ENCODE results near the gene FILIP1L.

Gene FILIP1L

GRCh38 chr3:99918715-99919114 lies 195.6 kb downstream of the FILIP1L start:
- no peak for DNase-seq

GRCh38 chr3:99915906-99916432 lies 198.3 kb downstream of the FILIP1L start:
- DNase-seq: no peak

- DNase-seq: no peak
Measured at GRCh38 chr3:99911433-99911832, 202.9 kb downstream of the FILIP1L start.

DNA sequence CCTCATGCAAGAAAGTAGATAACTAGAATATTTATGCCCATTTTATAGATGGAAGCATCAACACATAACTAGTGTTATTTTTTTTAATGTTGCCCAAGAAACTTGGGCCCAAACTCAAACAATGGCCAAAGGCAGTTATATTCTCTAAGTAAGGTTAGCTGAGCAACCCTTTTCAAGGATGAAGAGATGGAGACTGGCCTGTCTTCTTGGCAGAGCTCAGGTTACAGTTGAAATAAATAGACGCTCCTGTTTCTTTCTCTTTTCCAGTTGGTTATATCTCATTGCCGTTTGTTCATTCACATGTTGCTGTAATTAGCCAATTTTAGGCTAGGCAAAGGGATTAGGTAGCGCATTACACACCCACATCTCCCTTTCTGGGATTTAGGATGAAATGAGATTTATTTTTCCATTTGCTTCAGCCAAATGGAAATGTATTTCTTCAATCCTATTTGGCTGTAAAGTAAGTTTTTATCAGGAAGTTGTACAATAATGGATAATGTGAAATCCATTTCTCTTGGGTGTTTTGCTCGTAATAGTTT lies 203.5 kb downstream of the FILIP1L start:
- DNase-seq: no peak

DNA sequence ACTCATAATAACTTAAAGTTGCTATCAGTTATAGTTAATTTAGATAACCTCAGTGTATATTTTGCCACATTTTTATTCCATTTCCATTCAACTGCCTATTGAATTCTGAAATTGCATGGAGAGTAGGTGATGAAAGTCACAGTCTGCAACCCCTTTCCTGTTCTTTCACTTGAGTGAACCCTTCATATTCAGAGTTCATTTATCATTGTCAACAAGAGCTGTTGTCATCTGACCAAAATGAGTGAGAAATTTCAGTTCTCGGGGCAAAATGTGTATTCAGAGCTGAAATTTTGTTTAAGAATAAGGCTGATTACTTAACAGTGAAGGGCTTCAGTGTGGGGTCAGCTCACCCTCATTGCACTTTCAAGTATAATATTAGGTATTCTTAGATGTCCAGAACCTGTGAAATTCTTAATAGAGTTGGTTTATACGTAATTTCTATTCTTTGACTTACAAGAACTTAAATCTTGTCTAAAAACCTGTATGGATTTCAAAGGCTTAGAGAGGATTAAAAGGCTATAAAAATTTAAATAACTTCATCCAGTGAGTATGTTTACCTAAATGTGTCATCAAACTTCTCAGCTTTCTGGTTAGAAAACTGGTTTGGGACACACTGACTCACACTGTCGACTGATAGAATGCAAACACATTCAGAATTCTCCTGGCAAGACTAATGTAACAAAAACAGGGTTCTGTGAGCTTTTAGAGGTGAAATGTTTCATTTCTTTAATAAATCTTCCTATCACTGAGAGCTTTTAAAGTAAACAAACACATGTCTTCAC lies 204.4 kb downstream of the FILIP1L start:
- DNase-seq: no peak

DNA sequence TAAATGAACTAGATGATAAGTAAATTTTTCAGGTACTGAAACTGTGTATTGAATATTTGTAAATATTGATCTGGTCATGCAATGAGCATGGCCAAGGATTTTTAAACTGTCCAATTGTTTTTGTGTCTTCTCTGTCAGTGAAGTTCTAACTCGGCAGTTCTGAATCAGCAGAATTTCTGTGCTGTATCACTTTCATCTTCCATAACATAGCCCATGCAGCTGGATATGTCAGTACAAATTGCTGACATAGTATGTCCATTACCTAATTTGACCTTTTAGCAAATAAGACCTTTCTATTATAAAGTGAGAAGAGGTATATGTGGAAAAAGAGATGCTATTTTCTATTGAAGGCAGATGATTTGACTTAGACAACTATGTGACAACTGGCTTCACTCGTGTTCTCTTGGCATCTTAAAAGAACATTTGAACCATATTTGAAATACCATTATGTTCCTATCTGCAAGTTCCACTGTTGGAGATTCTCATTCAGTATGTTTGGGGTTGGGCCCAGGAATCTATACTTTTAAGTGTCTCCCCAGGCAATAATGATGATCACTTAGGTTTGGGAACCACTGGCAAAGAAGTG lies 206.2 kb downstream of the FILIP1L start:
- no peak for DNase-seq

- DNase-seq: no peak
Measured at GRCh38 chr3:99903869-99904268, 210.4 kb downstream of the FILIP1L start.

- DNase-seq: no peak
Measured at GRCh38 chr3:99902091-99902490, 212.2 kb downstream of the FILIP1L start.

- DNase-seq: no peak
Measured at GRCh38 chr3:99901200-99901926, 212.9 kb downstream of the FILIP1L start.

DNA sequence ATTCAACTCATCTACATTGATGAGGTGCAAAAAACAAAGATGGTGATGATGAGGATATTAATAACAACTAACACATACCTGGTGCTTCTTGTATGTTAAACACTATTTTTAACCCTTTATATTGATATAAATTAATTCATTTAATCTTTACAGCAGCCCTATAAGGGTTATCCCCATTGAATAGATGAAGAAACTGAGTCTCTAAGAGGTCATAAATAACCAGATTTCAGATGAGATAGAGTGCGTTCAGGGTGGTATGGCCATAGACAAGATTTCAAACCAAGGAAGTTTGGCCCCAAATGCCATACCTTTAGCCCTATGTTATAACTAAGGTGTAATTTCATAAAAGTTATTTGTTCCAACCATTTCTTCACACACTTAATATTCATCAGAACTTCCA lies 214.1 kb downstream of the FILIP1L start:
- no peak for DNase-seq

DNA sequence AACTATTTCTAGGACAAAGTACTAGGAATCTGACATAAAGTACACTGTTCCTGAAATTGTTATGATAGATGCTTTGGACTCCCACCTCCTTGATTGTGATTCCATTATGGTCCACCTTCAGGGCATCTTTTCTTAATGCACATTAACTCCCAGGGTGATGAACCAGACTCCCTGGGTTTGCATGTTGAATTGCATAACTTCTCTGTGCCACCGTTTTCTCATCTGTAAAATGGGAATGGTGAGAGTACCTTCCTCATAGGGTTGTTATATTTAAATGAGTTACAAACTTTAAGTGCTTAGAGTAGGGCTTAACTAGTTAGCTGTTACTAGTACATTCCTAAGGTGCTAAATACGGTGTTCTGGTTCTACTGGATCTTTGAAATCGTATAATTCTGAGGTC lies 214.7 kb downstream of the FILIP1L start:
- no peak for DNase-seq

GRCh38 chr3:99896482-99896881 lies 217.8 kb downstream of the FILIP1L start:
- DNase-seq: no peak

GRCh38 chr3:99895703-99896441 lies 218.4 kb downstream of the FILIP1L start:
- DNase-seq: no peak

DNA sequence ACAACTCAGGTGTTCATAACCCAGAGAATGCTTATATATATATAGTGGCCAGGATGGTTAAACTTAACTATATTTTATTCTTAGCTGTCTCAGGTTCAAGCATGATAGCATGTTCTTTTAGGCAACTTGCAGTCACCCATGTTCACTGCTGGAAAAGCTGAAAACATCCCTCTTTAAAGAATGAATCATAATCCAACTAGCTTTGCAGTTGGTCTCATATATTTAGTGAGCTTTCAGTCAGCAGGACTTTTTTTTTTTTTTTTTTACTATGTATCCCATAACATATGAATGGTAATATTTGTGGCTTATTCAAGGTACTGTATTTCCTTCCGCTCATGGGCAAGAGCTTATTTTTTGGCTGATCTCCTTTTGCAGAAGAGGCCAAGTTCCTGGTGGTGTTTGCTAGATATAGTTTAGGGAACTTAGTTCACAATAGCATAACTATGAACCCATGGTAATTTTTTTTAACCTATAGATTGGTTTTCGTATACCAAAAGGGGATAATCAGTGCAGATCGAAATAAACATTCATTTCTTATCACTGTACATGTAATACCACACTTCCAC lies 219.1 kb downstream of the FILIP1L start:
- DNase-seq: no peak

DNA sequence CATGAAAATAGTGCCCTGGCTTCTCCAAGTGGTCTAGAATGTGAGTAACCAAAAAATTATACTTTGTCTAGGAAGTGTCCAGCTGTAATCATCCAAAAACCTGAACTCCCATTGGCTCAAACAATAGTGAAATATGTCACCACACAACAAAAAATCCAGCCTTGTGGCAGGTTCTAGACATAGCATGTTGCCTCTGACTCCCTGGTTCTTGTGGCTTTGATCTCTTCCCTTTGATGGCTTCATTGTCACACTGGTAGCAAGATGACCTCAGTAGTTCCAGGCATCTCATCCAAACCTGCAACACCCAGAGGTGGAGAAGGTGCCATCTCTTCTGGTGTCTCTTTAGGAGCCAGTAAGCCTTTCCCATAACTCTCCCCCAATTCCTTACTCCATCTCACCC lies 222.0 kb downstream of the FILIP1L start:
- DNase-seq: no peak

GRCh38 chr3:99891610-99892285 lies 222.6 kb downstream of the FILIP1L start:
- no peak for DNase-seq

- no peak for DNase-seq
Measured at GRCh38 chr3:99885851-99886250, 228.4 kb downstream of the FILIP1L start.

- no peak for DNase-seq
Measured at GRCh38 chr3:99885085-99885484, 229.2 kb downstream of the FILIP1L start.

GRCh38 chr3:99884484-99884883 lies 229.8 kb downstream of the FILIP1L start:
- DNase-seq: no peak

GRCh38 chr3:99883693-99884092 lies 230.6 kb downstream of the FILIP1L start:
- no peak for DNase-seq

DNA sequence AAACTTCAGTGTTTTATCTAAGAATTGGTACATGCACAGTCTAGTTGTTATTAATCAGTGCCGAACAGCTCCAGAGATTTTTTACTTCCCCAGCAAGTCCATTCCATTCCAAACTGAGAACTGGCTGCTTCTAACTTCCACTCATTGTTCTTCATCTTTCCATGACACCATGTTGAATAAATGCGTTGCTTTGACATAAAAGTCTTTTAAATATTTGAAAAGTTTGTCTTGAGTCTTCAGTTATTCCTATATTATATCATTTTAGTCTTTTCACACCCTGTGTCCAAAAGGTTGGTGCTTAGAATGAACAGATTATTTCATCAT lies 231.2 kb downstream of the FILIP1L start:
- DNase-seq: no peak

All from activated naive CD4-positive, alpha-beta T cell treated with anti-CD3 and anti-CD28 coated beads, Interleukin-2, amount 50 U/mL, for 16 hours (primary cell).